Liver (tissue), 9 donors: ENCODE results near the gene KRT17. TPM values are rescaled to one million over a fixed set of nuclear protein-coding genes. Genes with fewer than 3 reads are reported as not detected.

Experiments used
- DNase-seq: peaks from one replicate; pipeline ENCODE4 v3.0.0-alpha.2; 2017; ENCODE audit warnings: low spot score
- H3K27ac ChIP-seq, 2 donors: one replicate each; pipeline ENCODE4 v1.7.0; 2013; ENCODE audit warnings: inconsistent platforms in 2 of 2, low read length in 2 of 2, control low read depth in 1 of 2, low read depth in 1 of 2, mild to moderate bottlenecking in 1 of 2
- H3K27me3 ChIP-seq, 4 donors: one replicate each; pipeline versions ENCODE4 v1.6.1 to v1.7.0; 2013; ENCODE audit warnings: low read length in 3 of 4, inconsistent platforms in 1 of 4, mild to moderate bottlenecking in 1 of 4, moderate library complexity in 1 of 4; ENCODE audit not compliant: control insufficient read depth in 4 of 4, insufficient read depth in 4 of 4
- H3K36me3 ChIP-seq, 4 donors: one replicate each; pipeline versions ENCODE4 v1.6.1 to v1.7.0; 2013; ENCODE audit warnings: low read length in 3 of 4, mild to moderate bottlenecking in 3 of 4, low read depth in 1 of 4, moderate library complexity in 1 of 4; ENCODE audit not compliant: control insufficient read depth in 4 of 4, insufficient read depth in 3 of 4
- H3K4me1 ChIP-seq, 4 donors: one replicate each; pipeline versions ENCODE4 v1.6.1 to v1.7.0; 2013; ENCODE audit warnings: low read length in 3 of 4, mild to moderate bottlenecking in 3 of 4, moderate library complexity in 1 of 4; ENCODE audit not compliant: control insufficient read depth in 4 of 4, insufficient read depth in 4 of 4
- H3K4me3 ChIP-seq, 3 donors: one replicate each; pipeline versions ENCODE4 v1.6.1 to v1.7.0; 2013; ENCODE audit warnings: low read length in 3 of 3, control low read depth in 1 of 3, low read depth in 1 of 3, mild to moderate bottlenecking in 1 of 3
- H3K9ac ChIP-seq, 2 donors: one replicate each; pipeline ENCODE4 v1.7.0; 2013; ENCODE audit warnings: low read length in 2 of 2, mild to moderate bottlenecking in 2 of 2, moderate library complexity in 2 of 2, control low read depth in 1 of 2, low read depth in 1 of 2
- H3K9me3 ChIP-seq, 4 donors: one replicate each; pipeline versions ENCODE4 v1.6.1 to v1.7.0; 2013; ENCODE audit warnings: low read length in 3 of 4; ENCODE audit not compliant: control insufficient read depth in 4 of 4
- ATF3 ChIP-seq: IDR thresholded peaks from 2 replicates; pipeline ENCODE4 v1.6.1; 2016; ENCODE audit warnings: antibody characterized with exemption
- CTCF ChIP-seq: fragments of 150-350 bp; IDR thresholded peaks from 2 replicates; pipeline ENCODE4 v1.5.1; 2017; ENCODE audit warnings: improper control_type of control experiment, low read depth, low read length; ENCODE audit not compliant: missing input control
- EGR1 ChIP-seq, 2 donors: IDR thresholded peaks; 2 replicates each; pipeline ENCODE4 v1.6.1; 2016 to 2018; ENCODE audit warnings: antibody characterized with exemption in 2 of 2, low read depth in 2 of 2
- FOXA1 ChIP-seq: IDR thresholded peaks from 2 replicates; pipeline ENCODE4 v1.6.1; 2016; ENCODE audit warnings: antibody characterized with exemption
- FOXA2 ChIP-seq: IDR thresholded peaks from 2 replicates; pipeline ENCODE4 v1.6.1; 2016; ENCODE audit warnings: antibody characterized with exemption
- GABPA ChIP-seq, 2 donors: IDR thresholded peaks in 1 of 2; conservative IDR thresholded peaks in 1 of 2; 2 replicates each; pipeline ENCODE4 v1.6.1; 2016; ENCODE audit warnings: antibody characterized with exemption in 2 of 2, mild to moderate bottlenecking in 1 of 2, moderate library complexity in 1 of 2
- HNF4A ChIP-seq, 2 donors: conservative IDR thresholded peaks; 2 replicates each; pipeline ENCODE4 v1.6.1; 2016; ENCODE audit warnings: antibody characterized with exemption in 2 of 2, mild to moderate bottlenecking in 2 of 2
- HNF4G ChIP-seq: IDR thresholded peaks from 2 replicates; pipeline ENCODE4 v1.6.1; 2016; ENCODE audit warnings: antibody characterized with exemption
- MAX ChIP-seq: IDR thresholded peaks from 2 replicates; pipeline ENCODE4 v1.6.1; 2016; ENCODE audit warnings: antibody characterized with exemption
- NR2F2 ChIP-seq: IDR thresholded peaks from 2 replicates; pipeline ENCODE4 v1.6.1; 2016; ENCODE audit warnings: antibody characterized with exemption
- RAD21 ChIP-seq, 2 donors: IDR thresholded peaks; 2 replicates each; pipeline ENCODE4 v1.6.1; 2016; ENCODE audit warnings: antibody characterized with exemption in 2 of 2, mild to moderate bottlenecking in 2 of 2
- REST ChIP-seq: IDR thresholded peaks from 2 replicates; pipeline ENCODE4 v1.6.1; 2016; ENCODE audit warnings: antibody characterized with exemption, mild to moderate bottlenecking
- RXRA ChIP-seq, 2 donors: IDR thresholded peaks; 2 replicates each; pipeline ENCODE4 v1.6.1; 2017 to 2018; ENCODE audit warnings: antibody characterized with exemption in 2 of 2, mild to moderate bottlenecking in 1 of 2
- SP1 ChIP-seq: IDR thresholded peaks from 2 replicates; pipeline ENCODE4 v1.6.1; 2018; ENCODE audit warnings: antibody characterized with exemption, mild to moderate bottlenecking
- TAF1 ChIP-seq: conservative IDR thresholded peaks from 2 replicates; pipeline ENCODE4 v1.6.1; 2016; ENCODE audit warnings: antibody characterized with exemption, mild to moderate bottlenecking
- YY1 ChIP-seq: IDR thresholded peaks from 2 replicates; pipeline ENCODE4 v1.6.1; 2016; ENCODE audit warnings: antibody characterized with exemption, mild to moderate bottlenecking
- WGBS: extraction: QIAGEN DNeasy Blood & Tissue Kit; methylation state at CpG from one replicate; pipeline ENCODE4 v1.1.7; 2013; 5-methylcytosine and 5-hydroxymethylcytosine counted together
- polyA plus RNA-seq, 2 donors: library from polyadenylated mRNA; stranded (reverse) in 1 of 2; unstranded in 1 of 2; fragments of 200-250 nt in 1 of 2; fragments of >200 nt in 1 of 2; fragmentation: Nextera tagmentation in 1 of 2; extraction: Ambion mirVana in 1 of 2; gene quantifications; one replicate each; pipeline versions ENCODE4 v1.2.1 to v1.2.3, GENCODE V29; 2013 to 2015
- total RNA-seq, 2 donors: library from RNA; depleted of rRNA; stranded (reverse); fragments of >200 nt; gene quantifications; one replicate each; pipeline ENCODE4 v1.2.3, GENCODE V29; 2014
- donor health status: healthy.
- donor health status: healthy.
- donor health status: healthy.
- donor health status: healthy.
- donor health status: healthy.

The KRT17 gene
- total and polyA plus RNA-seq, 4 donors, result 0.15 TPM; not detected in 3

- no peak overlapping the region for H3K9ac ChIP-seq
- no peak for DNase-seq
- no peak overlapping the region for H3K27ac ChIP-seq
- no peaks in the 10 kb centered on the region for H3K9me3 ChIP-seq
- no peak for TF ChIP-seq CTCF
- no peak for TF ChIP-seq TAF1
- TF ChIP-seq YY1, result no peak
- TF ChIP-seq REST, result no peak
- no peak for TF ChIP-seq RXRA (IDR thresholded peaks at IDR 0.05)
- TF ChIP-seq GABPA (IDR thresholded peaks at IDR 0.05 in 1 of 2, conservative IDR thresholded peaks at IDR 0.05 in 1 of 2), result no peak
- TF ChIP-seq HNF4G, result no peak
- TF ChIP-seq ATF3, result no peak
- TF ChIP-seq EGR1 (IDR thresholded peaks at IDR 0.05; ENCODE audit: low read depth in 2 of 2), result no peak
- no peak for TF ChIP-seq RAD21 (IDR thresholded peaks at IDR 0.05)
- no peak for TF ChIP-seq FOXA1
- 56% methylated on average over 3 of the region's 3 CpGs for WGBS
- H3K4me1 ChIP-seq, result no peaks in the 10 kb centered on the region
- no peak overlapping the region for H3K4me3 ChIP-seq
- no peaks in the 10 kb centered on the region for H3K36me3 ChIP-seq
- peaks cover 0 to 3% (median 0%) of the 10 kb centered on the region in 4 donors for H3K27me3 ChIP-seq
These were observed 29.9 kb downstream of the KRT17 start for GRCh38 chr17:41594363-41594915.

GRCh38 chr17:41593306-41593981 lies 30.9 kb downstream of the KRT17 start:
- no peaks in the 10 kb centered on the region for H3K36me3 ChIP-seq
- peaks cover 0 to 3% (median 0%) of the 10 kb centered on the region in 4 donors for H3K27me3 ChIP-seq
- 79% methylated on average over 8 of the region's 8 CpGs for WGBS
- DNase-seq, result no peak
- H3K9ac ChIP-seq, result no peak overlapping the region
- H3K27ac ChIP-seq, result no peak overlapping the region
- H3K4me1 ChIP-seq, result no peaks in the 10 kb centered on the region
- no peaks in the 10 kb centered on the region for H3K9me3 ChIP-seq
- no peak overlapping the region for H3K4me3 ChIP-seq
- TF ChIP-seq HNF4A (conservative IDR thresholded peaks at IDR 0.05), result no peak
- no peak for TF ChIP-seq SP1
- TF ChIP-seq RXRA (IDR thresholded peaks at IDR 0.05), result no peak
- no peak for TF ChIP-seq HNF4G
- no peak for TF ChIP-seq CTCF
- TF ChIP-seq ATF3, result no peak
- TF ChIP-seq REST, result no peak
- TF ChIP-seq YY1, result no peak
- no peak for TF ChIP-seq NR2F2
- no peak for TF ChIP-seq EGR1 (IDR thresholded peaks at IDR 0.05; ENCODE audit: low read depth in 2 of 2)
- no peak for TF ChIP-seq FOXA2
- no peak for TF ChIP-seq GABPA (IDR thresholded peaks at IDR 0.05 in 1 of 2, conservative IDR thresholded peaks at IDR 0.05 in 1 of 2)
- TF ChIP-seq FOXA1, result no peak
- no peak for TF ChIP-seq TAF1
- no peak for TF ChIP-seq MAX
